Testis (tissue), 2 donors: ENCODE measurements around the gene WDR82.

Experiments used
- POLR2A ChIP-seq: fragments of 450-650 bp; IDR thresholded peaks from one replicate; pipeline ENCODE4 v1.6.1; 2017; ENCODE audit warnings: antibody characterized with exemption, mild to moderate bottlenecking, moderate library complexity
- TF ChIP-seq, protein P1 (sequence below), 3 experiments: fragments of 450-650 bp in 2 of 3; fragments of 200-600 bp in 1 of 3; sonication (generic) in 1 of 3; IDR thresholded peaks; one replicate each; pipeline ENCODE4 v1.5.1; 2016 to 2019; ENCODE audit warnings: antibody characterized with exemption in 3 of 3, mild to moderate bottlenecking in 2 of 3, moderate library complexity in 1 of 3

DNA sequence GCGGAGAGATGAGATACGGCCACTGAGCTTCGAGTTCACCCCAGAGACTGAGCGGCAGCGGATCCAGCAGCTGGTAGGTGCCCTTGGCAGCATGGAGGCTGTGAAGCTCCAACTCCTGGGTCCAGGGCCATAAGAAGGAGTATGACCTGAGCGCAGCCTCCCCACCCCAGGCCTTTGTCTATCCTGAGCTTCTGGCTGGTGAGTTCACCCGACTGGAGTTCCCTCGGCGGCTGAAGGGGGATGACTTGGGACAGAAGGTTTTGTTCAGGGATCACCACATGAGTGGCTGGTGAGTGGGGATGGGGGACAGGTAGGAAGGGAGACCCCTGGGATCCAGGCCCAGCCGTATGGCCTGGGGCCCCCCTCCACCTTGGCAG, 30.3 kb downstream of the WDR82 start:
- TF ChIP-seq, protein P1, sequence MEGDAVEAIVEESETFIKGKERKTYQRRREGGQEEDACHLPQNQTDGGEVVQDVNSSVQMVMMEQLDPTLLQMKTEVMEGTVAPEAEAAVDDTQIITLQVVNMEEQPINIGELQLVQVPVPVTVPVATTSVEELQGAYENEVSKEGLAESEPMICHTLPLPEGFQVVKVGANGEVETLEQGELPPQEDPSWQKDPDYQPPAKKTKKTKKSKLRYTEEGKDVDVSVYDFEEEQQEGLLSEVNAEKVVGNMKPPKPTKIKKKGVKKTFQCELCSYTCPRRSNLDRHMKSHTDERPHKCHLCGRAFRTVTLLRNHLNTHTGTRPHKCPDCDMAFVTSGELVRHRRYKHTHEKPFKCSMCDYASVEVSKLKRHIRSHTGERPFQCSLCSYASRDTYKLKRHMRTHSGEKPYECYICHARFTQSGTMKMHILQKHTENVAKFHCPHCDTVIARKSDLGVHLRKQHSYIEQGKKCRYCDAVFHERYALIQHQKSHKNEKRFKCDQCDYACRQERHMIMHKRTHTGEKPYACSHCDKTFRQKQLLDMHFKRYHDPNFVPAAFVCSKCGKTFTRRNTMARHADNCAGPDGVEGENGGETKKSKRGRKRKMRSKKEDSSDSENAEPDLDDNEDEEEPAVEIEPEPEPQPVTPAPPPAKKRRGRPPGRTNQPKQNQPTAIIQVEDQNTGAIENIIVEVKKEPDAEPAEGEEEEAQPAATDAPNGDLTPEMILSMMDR (IDR thresholded peaks at IDR 0.05): no peak
- TF ChIP-seq POLR2A: no peak
